ENCODE measurements around the gene PPARG. TPM values are rescaled to one million over a fixed set of nuclear protein-coding genes. Genes with fewer than 3 reads are reported as not detected.

The PPARG gene
- total RNA-seq, 1 donor from 2014 or later, result 28.5 TPM

- H3K9me3 ChIP-seq, result no peaks in the 10 kb centered on the region
- no peaks in the 10 kb centered on the region for H3K27me3 ChIP-seq
- intact Hi-C loops (cut with DNase I), result no loop called here
- H3K27ac ChIP-seq, result peak overlapping the region; percentile 80
- H3K4me3 ChIP-seq, result no peak overlapping the region
- no peaks in the 10 kb centered on the region for H3K36me3 ChIP-seq
- peaks cover 34% of the 10 kb centered on the region for H3K4me1 ChIP-seq
- DNase-seq (ENCODE audit: extremely low spot score in 2 of 2), result no peak
- TF ChIP-seq, protein P1, sequence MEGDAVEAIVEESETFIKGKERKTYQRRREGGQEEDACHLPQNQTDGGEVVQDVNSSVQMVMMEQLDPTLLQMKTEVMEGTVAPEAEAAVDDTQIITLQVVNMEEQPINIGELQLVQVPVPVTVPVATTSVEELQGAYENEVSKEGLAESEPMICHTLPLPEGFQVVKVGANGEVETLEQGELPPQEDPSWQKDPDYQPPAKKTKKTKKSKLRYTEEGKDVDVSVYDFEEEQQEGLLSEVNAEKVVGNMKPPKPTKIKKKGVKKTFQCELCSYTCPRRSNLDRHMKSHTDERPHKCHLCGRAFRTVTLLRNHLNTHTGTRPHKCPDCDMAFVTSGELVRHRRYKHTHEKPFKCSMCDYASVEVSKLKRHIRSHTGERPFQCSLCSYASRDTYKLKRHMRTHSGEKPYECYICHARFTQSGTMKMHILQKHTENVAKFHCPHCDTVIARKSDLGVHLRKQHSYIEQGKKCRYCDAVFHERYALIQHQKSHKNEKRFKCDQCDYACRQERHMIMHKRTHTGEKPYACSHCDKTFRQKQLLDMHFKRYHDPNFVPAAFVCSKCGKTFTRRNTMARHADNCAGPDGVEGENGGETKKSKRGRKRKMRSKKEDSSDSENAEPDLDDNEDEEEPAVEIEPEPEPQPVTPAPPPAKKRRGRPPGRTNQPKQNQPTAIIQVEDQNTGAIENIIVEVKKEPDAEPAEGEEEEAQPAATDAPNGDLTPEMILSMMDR (IDR thresholded peaks at IDR 0.05), result no peak
- TF ChIP-seq POLR2AphosphoS5 (IDR thresholded peaks at IDR 0.05; ENCODE audit: insufficient read depth in 1 of 2, low read depth in 1 of 2), result no peak
- TF ChIP-seq POLR2A (IDR thresholded peaks at IDR 0.05), result no peak
Measured at GRCh38 chr3:12437861-12438260, 149.0 kb downstream of the PPARG start.

DNA sequence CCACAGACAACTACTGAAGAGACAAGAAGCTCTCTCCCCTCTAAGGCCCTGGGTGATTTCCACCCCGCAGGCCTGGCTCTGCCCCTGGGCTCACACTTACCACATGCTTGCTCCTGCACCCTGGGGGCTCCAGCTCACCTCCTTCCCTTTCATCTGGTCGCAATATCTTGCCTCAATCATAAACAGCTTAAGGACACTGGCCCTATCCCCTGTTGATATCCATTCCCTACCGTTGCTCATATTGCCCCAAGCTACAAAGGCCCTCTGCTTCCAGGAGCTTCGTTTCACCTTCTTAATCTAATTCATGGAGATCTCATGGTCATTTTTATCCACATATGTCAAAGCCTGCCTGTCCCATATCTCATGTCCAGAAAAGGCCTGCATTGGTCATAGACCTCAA is 149.4 kb downstream of the PPARG start:
- H3K27me3 ChIP-seq, result no peaks in the 10 kb centered on the region
- no peaks in the 10 kb centered on the region for H3K9me3 ChIP-seq
- H3K36me3 ChIP-seq, result no peaks in the 10 kb centered on the region
- no peak for DNase-seq (ENCODE audit: extremely low spot score in 2 of 2)
- H3K4me3 ChIP-seq, result no peak overlapping the region
- H3K27ac ChIP-seq, result no peak overlapping the region
- no peak for TF ChIP-seq POLR2A (IDR thresholded peaks at IDR 0.05)
- no peak for TF ChIP-seq POLR2AphosphoS5 (IDR thresholded peaks at IDR 0.05; ENCODE audit: insufficient read depth in 1 of 2, low read depth in 1 of 2)
- TF ChIP-seq, protein P1 (IDR thresholded peaks at IDR 0.05), result no peak
- intact Hi-C loops (cut with DNase I), result no loop called here
- peaks cover 34% of the 10 kb centered on the region for H3K4me1 ChIP-seq

GRCh38 chr3:12439161-12439940 is 150.5 kb downstream of the PPARG start:
- Histone ChIP-seq H3K4me1 (peaks cover 34% of the 10 kb centered on the region), H3K4me3 (no peak overlapping the region), H3K27me3 (no peaks in the 10 kb centered on the region), H3K9me3 (no peaks in the 10 kb centered on the region), H3K36me3 (no peaks in the 10 kb centered on the region), H3K27ac (no peak overlapping the region)
- no peak for DNase-seq (ENCODE audit: extremely low spot score in 2 of 2)
- intact Hi-C loops (cut with DNase I), result no loop called here
- TF ChIP-seq POLR2A (IDR thresholded peaks at IDR 0.05) (no peak), POLR2AphosphoS5 (IDR thresholded peaks at IDR 0.05; ENCODE audit: insufficient read depth in 1 of 2, low read depth in 1 of 2) (no peak)
- TF ChIP-seq, protein P1 (IDR thresholded peaks at IDR 0.05), result no peak

- Histone ChIP-seq H3K4me3 (no peak overlapping the region), H3K9me3 (no peaks in the 10 kb centered on the region), H3K4me1 (peaks cover 28% of the 10 kb centered on the region), H3K27me3 (no peaks in the 10 kb centered on the region), H3K27ac (peak overlapping the region; percentile 40), H3K36me3 (no peaks in the 10 kb centered on the region)
- intact Hi-C loops (cut with DNase I), result no loop called here
- no peak for DNase-seq (ENCODE audit: extremely low spot score in 2 of 2)
- TF ChIP-seq POLR2AphosphoS5 (IDR thresholded peaks at IDR 0.05; ENCODE audit: insufficient read depth in 1 of 2, low read depth in 1 of 2), result peak in 1 of 2 donors; percentile 57
- TF ChIP-seq, protein P1 (IDR thresholded peaks at IDR 0.05), result no peak
Measured at GRCh38 chr3:12440927-12441714, 152.3 kb downstream of the PPARG start.

Measured in vagina (tissue), 2 donors.